Measurements from ENCODE around the gene SNX21.
"Not testable (repeated sequence)": the region's sequence is repeated elsewhere in the genome, so short reads cannot be mapped to it uniquely, and the experiment has no call there.

Gene SNX21

DNA sequence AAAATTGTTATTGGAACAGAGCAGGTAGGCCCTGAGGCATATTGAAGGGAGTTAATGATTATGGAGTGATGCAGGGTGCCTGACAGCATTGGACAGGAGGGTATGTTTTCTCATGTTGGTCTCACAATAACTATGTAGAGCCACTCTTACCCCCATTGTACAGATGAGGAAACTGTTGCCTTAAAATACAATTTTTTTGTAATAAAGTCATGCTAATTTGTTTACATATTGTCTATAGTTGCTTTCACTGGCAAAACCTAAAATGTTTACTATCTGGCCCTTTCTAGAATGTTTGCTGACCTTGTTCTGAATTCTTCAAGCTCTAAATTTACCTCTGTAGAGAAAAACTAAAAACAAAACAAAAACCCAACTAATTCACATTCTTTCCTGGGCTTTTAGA, 17.9 kb downstream of the SNX21 start:
- no peak for DNase-seq

DNA sequence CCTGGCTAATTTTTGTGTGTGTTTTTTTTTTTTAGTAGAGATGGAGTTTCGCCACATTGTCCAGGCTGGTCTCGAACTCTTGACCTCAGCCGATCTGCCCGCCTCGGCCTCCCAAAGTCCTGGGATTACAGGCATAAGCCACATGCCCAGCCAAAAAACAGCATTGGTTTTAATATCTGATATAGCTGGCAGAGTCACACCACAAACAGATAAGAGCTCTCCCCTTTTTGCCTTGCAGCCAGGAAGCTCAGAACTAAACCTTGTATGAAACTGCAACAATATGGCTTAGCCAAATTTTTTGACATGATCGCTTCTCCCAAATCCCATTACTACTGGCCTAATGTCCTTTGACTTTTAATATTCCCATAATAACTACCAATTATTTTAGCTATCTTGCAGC, 18.7 kb downstream of the SNX21 start:
- no peak for DNase-seq

DNA sequence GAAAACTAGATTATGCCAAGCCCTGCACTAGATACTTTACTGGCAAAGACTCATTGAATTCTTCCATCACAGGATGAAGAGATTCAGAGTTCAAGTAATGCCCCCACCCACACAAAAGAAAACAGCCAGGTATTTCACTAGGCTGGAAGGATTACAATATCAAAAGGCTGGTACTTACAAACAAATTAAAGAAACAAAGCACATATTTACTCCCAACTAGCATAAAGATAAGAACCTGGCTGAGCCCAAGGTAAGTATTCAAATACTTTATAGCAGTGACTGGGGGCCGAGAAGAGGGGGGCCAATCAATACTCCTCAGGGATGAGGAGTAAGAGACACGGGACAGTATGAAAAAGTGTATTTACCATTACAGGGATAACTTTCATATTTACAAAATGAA, 19.9 kb downstream of the SNX21 start:
- no peak for DNase-seq

DNA sequence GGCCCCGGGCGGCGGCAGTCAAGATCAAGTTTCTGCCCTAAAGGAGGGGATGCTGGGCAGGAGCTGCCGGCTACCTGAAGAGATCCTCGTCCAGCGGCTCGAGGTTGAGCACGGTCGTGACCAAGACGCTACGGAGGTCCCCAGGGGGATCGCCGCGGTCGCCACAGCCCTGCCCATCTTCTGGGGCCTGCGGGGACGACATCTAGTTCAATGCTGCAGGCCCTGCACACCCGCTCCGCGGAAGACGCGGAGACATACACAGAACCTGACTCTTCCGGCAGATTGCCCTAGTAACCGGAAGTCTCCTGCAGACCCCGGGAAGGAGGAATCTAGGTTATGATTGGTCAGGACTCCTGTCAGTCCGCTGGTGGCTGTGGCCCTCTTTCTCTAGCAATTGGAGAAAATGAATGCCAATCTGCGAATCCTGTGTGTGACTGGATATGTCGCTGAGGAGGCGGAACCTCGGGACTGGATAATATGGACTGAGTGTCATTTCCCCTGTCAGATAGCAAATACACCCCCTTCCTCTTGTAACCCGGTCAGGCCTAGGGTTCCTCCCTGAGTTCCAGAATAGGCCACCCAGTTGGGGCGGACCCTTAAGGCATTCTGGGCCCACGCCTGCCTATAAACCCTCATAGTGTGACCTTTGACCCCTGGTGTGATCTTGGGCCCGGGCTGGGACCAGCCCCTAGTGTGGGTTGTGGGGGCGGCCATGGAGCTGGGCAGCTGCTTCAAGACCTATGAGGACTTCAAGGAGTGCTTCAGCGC, 23.7 kb downstream of the SNX21 start, which contains the start of the genes ACOT8 and ZSWIM3:
TSS of gene ACOT8 (minus strand) at position 279 of the 768 bp plus-strand sequence. CDS start at position 202, 77 bp downstream.
TSS of gene ZSWIM3 (plus strand) at position 501 of the 768 bp plus-strand sequence. CDS start at position 713, 212 bp downstream.
- peak; percentile 91 for DNase-seq

DNA sequence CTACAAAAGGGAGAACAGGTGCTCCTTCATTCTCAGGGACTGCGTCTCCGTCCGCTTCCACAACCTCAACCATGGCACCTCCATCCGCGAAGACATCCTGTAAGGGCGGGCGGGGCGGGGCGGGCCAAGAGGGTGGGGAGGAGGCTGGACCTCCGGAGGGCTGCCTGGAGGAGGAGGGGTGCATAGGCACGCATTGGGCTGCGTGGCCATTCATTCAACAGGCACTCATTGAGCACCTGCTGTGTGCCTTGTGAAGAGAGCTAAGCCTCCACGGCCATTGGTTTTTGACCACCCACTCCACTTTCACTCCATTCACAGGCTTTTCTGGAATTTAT, 24.2 kb downstream of the SNX21 start:
- DNase-seq: peak; percentile 22

DNA sequence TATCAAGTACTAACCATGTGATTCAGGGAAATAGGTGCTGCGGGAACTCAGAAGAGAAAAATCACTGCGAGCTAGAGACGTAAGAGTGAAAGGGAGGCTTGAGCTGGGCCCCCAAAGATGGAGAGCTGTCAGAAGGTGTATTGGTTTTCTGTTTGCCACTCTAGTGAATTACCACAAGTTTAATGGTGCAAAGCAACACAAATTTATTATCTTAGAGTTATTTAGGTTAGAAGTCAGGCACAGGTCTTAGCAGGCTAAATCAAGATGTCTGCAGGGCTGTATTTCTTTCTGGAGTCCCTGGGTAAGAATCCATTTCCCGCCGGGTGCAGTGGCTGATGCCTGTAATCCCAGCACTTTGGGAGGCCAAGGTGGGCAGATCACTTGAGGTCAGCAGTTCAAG, 26.3 kb downstream of the SNX21 start:
- DNase-seq: no peak

DNA sequence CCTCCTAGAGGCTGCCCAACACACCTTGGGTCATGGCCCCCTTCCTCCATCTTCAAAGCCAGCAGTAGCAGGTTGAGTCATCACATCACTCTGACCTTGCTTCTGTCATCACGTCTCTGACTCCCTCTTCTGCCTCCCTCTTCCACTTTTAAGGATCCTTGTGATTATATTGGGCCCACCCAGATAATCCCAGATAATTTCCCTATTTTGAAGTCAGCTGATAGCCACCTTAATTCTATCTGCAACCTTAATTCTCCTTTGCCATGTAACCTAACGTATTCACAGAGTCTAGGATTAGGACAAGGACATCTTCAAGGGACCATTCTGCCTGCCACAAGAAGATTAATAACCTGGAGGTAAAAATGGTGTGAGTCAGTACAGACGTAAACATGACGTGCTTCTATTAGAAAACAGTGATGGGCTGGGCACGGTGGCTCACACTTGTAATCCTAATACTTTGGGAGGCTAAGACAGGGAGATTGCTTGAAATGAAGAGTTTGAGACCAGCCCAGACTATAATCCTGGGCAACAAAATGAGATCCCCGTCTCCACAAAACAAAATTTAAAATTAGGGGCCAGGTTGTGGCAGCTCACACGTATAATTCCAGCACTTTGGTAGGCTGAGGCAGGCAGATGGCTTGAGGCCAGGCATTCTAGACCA, 27.1 kb downstream of the SNX21 start:
- no peak for DNase-seq

DNA sequence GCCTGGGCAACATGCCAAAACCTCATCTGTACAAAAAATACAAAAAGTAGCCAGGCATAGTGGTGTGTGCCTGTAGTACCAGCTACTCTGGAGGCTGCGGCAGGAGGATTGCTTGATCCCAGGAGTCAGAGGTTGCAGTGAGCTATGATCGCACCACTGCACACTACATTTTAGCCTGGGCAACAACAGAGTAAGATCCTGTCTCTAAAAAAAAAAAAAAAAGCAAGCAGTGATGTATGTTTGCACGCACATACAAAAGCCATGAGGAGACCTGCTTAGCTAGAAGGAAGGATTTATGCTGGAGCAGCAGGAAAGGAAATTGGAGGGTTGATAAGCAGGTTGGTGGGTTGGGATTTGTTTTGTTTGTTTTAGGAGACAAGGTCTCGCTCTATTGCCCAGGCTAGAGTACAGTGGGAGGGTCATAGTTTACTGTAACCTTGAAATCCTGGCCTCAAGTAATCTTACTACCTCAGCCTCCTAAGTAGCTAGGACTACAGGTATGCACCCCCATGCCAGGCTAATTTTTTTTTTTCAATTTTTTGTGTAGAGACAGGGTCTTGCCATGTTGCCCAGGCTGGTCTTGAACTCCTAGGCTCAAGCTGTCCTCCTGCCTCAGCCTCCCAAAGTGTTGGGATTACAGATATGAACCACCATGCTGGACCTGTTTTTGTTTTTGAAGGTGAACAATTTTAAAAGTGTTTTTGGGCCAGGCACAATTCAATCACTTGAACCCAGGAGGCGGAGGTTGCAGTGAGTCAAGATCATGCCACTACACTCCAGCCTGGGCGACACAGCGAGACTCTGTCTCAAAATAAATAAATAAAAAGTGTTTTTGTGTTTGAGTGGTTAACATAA, 27.8 kb downstream of the SNX21 start:
- DNase-seq: no peak

DNA sequence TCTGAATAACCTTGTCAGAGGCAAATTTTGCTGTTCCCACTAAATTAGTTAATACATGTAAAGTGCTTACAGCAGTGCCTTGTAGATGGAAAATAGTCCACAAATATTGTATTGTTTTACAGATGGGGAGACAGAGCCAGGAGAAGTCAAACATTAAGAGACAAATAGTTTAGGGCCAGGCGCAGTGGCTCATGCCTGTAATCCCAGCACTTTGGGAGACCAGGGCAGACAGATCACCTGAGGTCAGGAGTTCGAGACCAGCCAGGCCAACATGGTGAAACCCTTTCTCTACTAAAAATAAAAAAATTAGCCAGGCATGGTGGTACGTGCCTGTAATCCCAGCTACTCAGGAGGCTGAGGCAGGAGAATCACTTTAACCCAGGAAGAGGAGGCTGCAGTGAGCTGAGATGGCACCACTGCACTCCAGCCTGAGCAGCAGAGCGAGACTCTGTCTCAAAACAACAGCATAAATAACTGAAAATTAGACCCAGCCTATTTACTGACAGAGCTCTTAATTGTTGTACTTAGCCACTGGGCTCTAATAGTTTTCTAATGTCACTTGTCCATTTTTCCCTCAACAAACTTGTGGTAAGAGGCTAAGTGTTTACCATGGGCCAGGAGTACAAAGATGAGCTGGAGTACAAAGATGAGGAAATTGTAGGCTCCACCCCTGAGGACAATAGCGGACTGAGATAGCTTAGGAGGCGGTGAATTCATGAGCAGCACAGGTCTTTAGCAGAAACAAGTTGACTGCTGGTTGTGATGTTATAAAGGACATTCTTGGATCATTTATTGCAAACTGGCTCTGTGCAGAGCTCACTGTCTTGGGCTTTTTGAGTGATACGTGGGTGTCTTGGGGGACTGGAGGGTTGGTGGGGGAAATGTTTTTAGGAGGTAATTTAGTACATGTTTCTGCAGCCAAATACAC, 30.2 kb downstream of the SNX21 start:
- DNase-seq: no peak

DNA sequence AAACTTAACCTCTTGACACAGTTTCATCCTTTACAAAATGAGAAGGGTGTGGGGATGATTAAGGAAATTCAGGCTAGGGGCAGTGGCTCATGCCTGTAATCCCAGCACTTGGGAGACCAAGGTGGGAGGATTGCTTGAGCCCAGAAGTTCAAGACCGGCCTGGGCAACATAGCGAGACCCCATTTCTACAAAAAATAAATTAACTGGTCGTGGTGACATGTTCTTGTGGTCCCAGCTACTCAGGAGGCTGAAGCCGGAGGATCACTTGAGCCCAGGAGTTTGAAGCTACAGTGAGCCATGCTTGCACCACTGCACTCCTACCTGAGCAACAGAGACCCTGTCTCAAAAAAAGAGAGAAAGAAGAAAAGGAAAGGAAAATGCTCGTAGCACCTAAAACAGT, 32.9 kb downstream of the SNX21 start:
- no peak for DNase-seq

DNA sequence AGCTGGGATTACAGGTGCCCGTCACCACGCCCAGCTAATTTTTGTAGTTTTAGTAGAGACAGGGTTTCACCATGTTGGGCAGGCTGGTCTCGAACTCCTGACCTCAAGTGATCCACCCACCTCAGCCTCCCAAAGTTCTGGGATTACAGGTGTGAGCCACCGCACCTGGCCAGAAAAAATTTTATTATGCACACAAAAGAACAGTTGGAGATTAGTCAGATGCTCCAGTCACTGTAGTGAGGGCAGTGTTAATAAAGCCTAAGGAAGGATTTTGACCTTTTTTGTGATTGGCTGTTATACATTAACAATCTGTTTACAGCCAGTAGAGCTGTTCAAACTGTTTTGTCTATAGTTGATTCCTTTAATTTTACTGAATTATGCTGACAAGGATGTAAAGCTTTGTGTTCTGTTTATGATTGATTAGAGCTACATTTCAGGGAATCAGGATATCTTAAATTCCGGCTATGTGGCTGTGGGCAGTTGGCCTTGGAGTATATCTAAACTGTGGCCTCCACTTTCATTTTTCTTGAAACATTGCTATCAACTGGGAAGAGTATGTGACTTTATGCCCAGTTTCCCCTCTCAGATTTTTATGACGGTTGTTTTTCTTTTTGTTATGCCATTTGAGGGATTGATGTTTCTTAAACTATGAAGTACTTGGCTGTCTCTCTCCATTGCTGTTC, 33.7 kb downstream of the SNX21 start:
- DNase-seq: no peak

DNA sequence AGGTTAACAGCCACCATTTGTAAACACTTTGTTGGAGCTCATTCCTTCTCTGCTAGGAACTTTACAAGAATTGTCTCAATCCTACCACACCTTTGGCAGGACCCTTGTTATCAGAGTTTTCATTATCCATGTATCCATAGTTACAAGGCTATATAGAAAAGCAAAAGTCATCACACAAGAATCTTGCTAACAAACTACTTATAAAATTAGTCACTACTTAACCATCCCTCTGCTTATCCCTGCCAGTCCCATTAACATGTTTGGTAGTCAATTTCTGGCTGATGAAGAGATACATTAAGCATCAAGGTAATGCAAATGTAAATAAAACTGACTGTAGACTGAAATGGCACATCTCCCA, 34.2 kb downstream of the SNX21 start:
- DNase-seq: no peak

DNA sequence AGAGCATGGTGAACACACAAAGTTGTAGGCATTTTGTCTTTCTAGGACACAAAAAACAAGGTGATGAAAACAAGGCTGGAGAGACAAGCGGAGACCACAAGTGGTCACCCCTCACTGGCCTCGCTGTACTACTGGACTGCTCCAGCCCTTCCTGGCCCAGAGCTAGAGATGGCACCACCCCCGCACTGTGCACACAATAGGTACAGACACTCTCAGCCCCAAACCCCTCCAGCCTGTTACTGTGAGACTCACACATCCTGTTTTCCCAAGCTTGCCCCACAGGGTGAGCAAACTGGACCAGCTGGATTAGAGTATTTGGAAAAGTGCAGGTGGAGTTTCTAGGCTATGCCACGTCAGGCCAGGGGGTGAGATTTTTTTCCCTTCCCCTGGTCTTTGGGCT, 39.0 kb downstream of the SNX21 start:
- DNase-seq: no peak

DNA sequence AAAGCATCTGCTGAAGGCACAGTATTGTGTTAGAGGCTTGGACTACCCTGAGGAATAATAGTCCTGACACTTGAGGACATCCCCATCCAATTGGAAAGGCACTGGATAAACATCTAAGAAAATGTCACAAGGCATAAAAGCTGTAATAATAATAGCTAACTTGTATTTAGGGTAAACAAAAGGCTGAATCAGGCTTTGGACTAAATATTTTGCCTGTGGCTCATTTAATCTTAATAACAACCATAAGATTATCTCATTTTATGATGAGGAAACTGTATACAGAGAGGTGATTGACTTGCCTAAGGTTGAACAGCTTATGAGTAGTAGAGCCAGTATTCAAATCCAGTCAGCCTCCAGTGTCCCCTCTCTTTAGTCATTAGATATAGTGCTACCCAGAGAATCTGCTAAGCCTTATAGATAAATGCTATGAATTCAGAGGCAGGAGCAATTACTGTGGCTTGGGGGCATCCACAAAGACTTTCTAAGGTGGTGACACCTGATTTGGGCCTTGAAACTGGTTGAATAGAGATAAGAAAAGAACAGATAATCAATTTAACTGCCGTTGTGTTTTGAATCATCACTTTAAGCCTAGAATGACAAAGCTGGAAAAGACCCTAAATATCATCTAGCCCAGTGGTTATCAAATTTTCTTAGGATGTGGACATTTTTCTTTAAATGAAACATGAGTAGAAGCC, 40.0 kb downstream of the SNX21 start:
- no peak for DNase-seq

DNA sequence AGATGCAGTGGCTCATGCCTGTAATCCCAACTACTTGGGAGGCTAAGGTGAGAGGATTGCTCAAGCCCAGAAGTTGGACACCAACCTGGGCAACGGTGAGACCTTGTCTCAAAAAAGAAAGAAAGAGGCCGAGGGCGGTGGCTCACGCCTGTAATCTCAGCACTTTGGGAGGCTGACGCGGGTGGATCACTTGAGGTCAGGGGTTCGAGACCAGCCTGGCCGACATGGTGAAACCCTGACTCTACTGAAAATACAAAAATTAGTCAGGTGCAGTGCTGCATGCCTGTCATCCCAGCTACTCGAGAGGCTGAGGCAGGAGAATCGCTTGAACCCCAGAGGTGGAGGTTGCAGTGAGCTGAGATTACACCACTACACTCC, 40.5 kb downstream of the SNX21 start:
- not testable (repeated sequence) for DNase-seq

DNA sequence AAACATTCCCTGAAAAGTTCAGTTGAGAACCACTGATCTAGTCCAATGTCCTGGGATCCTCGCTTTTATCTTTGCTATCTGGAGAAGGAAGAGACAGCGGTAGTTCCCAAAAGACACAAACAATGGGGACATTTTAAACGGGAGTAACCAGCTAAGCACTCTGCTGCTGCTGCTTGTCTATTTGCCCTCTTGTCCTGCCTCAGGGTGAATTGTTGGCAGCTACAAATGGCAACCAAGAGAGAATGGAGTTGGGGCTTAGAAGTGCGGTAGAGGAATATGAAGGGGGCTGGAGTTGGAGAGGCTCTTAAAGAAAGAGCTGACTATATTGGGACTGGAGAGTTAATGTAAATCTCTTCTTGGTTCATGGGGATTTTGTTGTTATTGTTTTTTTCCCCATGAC, 41.0 kb downstream of the SNX21 start:
- no peak for DNase-seq

DNA sequence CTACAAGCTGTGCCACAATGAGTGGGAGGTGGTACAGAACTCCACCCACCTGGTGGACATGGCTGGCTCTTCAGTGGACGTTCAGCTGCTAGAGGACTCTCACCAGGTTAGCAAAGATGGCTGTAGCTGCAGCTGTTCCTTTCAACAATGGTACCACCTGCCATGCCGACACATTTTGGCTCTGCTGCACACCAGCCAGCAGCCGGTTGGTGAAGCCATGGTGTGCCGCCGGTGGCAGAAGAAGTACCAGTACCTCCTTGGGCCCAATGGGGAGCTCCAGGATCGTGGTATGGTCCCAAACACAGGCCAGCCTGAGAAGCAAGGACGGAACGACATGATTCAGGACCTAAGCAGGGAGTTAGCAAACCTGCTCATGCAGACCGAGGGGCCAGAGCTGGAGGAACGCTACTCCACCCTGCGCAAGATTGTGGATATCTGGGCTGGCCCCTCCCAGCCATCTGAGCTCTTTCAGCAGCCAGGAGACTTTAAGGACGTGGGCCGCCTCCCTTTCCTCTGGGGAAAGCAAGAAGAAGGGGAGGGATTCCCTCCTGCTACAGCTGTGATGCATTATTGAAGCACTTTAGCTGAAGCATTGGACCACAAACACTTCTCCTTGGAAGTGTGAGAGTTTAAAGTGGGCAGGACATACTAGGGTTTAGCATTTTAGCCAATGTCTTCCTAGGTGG, 44.6 kb downstream of the SNX21 start:
- DNase-seq: no peak

DNA sequence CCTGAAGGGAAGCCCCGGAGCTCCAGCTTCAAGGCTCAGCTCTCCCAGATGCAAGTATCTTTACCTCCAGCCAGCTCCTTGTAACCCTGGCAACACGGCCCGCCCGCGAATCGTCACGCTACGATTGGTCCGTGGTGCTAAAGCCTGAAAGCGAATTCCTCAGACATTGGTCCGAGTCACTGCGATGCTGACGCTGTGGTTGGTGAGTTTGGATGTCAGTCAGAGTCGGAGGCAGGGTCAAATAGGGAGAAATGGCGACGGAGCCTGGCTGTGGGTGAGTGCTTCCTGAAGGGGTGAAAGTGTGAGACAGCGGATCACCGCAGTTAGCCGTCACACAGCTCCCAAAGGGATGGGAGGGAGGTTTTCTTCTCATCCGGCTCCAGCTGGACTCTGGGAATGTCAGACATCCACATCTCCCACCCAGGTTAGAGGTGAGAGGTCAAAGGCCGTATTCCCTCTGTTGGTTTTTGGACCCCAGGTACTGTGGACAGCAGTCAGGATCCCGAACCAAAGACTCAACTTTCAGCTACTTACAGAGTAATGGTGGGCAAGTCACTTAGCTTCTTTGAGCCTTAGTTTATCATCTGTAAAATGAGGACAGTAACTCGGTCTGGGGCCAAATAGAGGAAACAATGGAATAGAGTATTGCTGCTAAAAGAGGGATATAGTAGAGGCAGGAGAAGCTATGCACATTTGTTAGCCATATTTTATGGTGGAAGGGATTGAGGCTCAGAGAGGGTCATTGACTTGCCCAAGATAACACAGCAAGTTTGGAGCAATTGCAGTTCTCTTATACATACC, 47.6 kb downstream of the SNX21 start, which contains the start of gene ZSWIM1:
TSS of gene ZSWIM1 (plus strand) at position 240 of the 801 bp plus-strand sequence. CDS start 1,366 bp downstream, outside the sequence.
- DNase-seq: peak; percentile 90

DNA sequence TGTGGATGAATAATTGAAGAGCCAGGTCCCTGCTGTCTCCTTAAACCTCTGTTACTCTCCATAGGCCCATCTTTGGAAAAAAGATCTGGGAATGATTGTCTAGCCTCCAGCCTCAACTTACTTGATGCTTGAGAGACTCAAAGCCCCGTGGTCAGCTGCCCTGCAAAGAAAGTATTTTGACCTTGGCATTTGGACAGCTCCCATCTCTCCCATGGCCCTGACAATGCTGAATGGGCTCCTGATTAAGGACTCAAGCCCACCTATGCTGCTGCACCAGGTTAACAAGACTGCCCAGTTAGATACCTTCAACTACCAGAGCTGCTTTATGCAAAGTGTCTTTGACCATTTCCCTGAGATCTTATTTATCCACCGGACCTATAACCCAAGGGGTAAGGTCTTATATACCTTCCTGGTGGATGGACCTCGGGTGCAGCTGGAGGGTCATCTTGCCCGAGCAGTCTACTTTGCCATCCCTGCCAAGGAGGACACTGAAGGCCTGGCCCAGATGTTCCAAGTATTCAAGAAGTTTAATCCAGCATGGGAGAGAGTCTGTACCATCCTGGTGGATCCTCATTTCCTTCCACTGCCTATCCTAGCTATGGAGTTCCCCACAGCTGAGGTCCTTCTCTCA, 49.0 kb downstream of the SNX21 start:
- DNase-seq: no peak
